Neural progenitor cell (in vitro differentiated cells): ENCODE results near the gene LRWD1. TPM values are rescaled to one million over a fixed set of nuclear protein-coding genes. Genes with fewer than 3 reads are reported as not detected.
"Not testable (repeated sequence)": the region's sequence is repeated elsewhere in the genome, so short reads cannot be mapped to it uniquely, and the experiment has no call there.

Experiments
- DNase-seq: peaks from one replicate; pipeline ENCODE4 v3.0.0-alpha.2; 2016; ENCODE audit warnings: low spot score
- H2AFZ ChIP-seq: fragments of 200-600 bp; sonication (generic); replicated peaks from 2 replicates; pipeline ENCODE4 v1.6.1; 2016; ENCODE audit warnings: antibody characterized with exemption
- H3F3A ChIP-seq: fragments of 200-600 bp; sonication (generic); 2 replicates; pipeline ENCODE4 v1.6.1; 2016; ENCODE audit warnings: antibody characterized with exemption, low read depth
- H3K27ac ChIP-seq: fragments of 200-600 bp; sonication (generic); 2 replicates; pipeline ENCODE4 v1.5.1; 2016; ENCODE audit warnings: mild to moderate bottlenecking
- H3K27me3 ChIP-seq: fragments of 200-600 bp; sonication (generic); 2 replicates; pipeline ENCODE4 v1.6.1; 2016; ENCODE audit warnings: mild to moderate bottlenecking, moderate library complexity
- H3K36me3 ChIP-seq: fragments of 200-600 bp; sonication (generic); 2 replicates; pipeline ENCODE4 v1.5.1; 2016
- H3K4me1 ChIP-seq: fragments of 200-600 bp; sonication (generic); 2 replicates; pipeline ENCODE4 v1.6.1; 2016; ENCODE audit warnings: mixed run types
- H3K4me2 ChIP-seq: fragments of 200-600 bp; sonication (generic); 2 replicates; pipeline ENCODE4 v1.6.1; 2016
- H3K4me3 ChIP-seq: fragments of 200-600 bp; sonication (generic); 2 replicates; pipeline ENCODE4 v1.5.1; 2016
- H3K79me2 ChIP-seq: fragments of 200-600 bp; sonication (generic); 2 replicates; pipeline ENCODE4 v1.6.1; 2016; ENCODE audit warnings: low read depth
- H3K9ac ChIP-seq: fragments of 200-600 bp; sonication (generic); 2 replicates; pipeline ENCODE4 v1.6.1; 2016
- H3K9me3 ChIP-seq: fragments of 200-600 bp; sonication (generic); 2 replicates; pipeline ENCODE4 v1.5.1; 2016; ENCODE audit warnings: low read depth
- H4K20me1 ChIP-seq: fragments of 200-600 bp; sonication (generic); 2 replicates; pipeline ENCODE4 v1.6.1; 2016; ENCODE audit warnings: low read depth
- H3K27ac Mint-ChIP-seq: 3 replicates; pipeline ENCODE4 v1.8.0; 2021; ENCODE audit warnings: mixed read lengths
- H3K27me3 Mint-ChIP-seq: 2 replicates; pipeline ENCODE4 v1.8.0; 2022; ENCODE audit warnings: low read depth, mild to moderate bottlenecking, inconsistent platforms, moderate library complexity, mixed read lengths; ENCODE audit not compliant: insufficient read depth
- H3K36me3 Mint-ChIP-seq: 3 replicates; pipeline ENCODE4 v1.8.0; 2021; ENCODE audit warnings: mixed read lengths
- H3K4me1 Mint-ChIP-seq: 3 replicates; pipeline ENCODE4 v1.8.0; 2021; ENCODE audit warnings: mixed read lengths
- H3K4me3 Mint-ChIP-seq: 3 replicates; pipeline ENCODE4 v1.8.0; 2021; ENCODE audit warnings: mild to moderate bottlenecking, moderate library complexity, mixed read lengths
- H3K9me3 Mint-ChIP-seq: 3 replicates; pipeline ENCODE4 v1.8.0; 2020; ENCODE audit warnings: mixed read lengths
- total RNA-seq: library from RNA; depleted of rRNA; stranded (reverse); fragments of >200 nt; gene quantifications from 2 replicates; pipeline ENCODE4 v1.2.3, GENCODE V29; 2015; ENCODE audit warnings: low replicate concordance

The LRWD1 gene
- total RNA-seq, 1 donor from 2014 or later, result 16.9 TPM

GRCh38 chr7:102493220-102493935 is 28.6 kb downstream of the LRWD1 start:
- H3K36me3 Mint-ChIP-seq, H2AFZ ChIP-seq, H3K36me3 ChIP-seq, H3K9me3 ChIP-seq, H3K27me3 ChIP-seq, H3K4me2 ChIP-seq, H3K9me3 Mint-ChIP-seq, H3K4me3 ChIP-seq, H3K27ac Mint-ChIP-seq, H3K4me1 Mint-ChIP-seq, H3K4me1 ChIP-seq, H3F3A ChIP-seq, H3K9ac ChIP-seq, H3K27me3 Mint-ChIP-seq, DNase-seq, H3K27ac ChIP-seq, H3K79me2 ChIP-seq, H4K20me1 ChIP-seq, H3K4me3 Mint-ChIP-seq: not testable (repeated sequence)

- H3K27me3 Mint-ChIP-seq, H3K27ac Mint-ChIP-seq, H3K4me3 ChIP-seq, H4K20me1 ChIP-seq, H2AFZ ChIP-seq, H3K4me3 Mint-ChIP-seq, DNase-seq, H3K4me1 Mint-ChIP-seq, H3K9ac ChIP-seq, H3K4me2 ChIP-seq, H3K36me3 ChIP-seq, H3K9me3 ChIP-seq, H3K9me3 Mint-ChIP-seq, H3F3A ChIP-seq, H3K27me3 ChIP-seq, H3K27ac ChIP-seq, H3K79me2 ChIP-seq, H3K36me3 Mint-ChIP-seq, H3K4me1 ChIP-seq: not testable (repeated sequence)
Observed at GRCh38 chr7:102494026-102494425, 29.2 kb downstream of the LRWD1 start.

- H3K27ac ChIP-seq, DNase-seq, H3K4me1 ChIP-seq, H3K36me3 ChIP-seq, H4K20me1 ChIP-seq, H3K36me3 Mint-ChIP-seq, H3K27ac Mint-ChIP-seq, H3K9ac ChIP-seq, H3K27me3 Mint-ChIP-seq, H3K27me3 ChIP-seq, H3F3A ChIP-seq, H3K4me3 ChIP-seq, H3K9me3 ChIP-seq, H3K4me1 Mint-ChIP-seq, H3K4me3 Mint-ChIP-seq, H3K9me3 Mint-ChIP-seq, H3K79me2 ChIP-seq, H2AFZ ChIP-seq, H3K4me2 ChIP-seq: not testable (repeated sequence)
Observed at GRCh38 chr7:102494473-102495149, 29.8 kb downstream of the LRWD1 start.

GRCh38 chr7:102496861-102497260 is 32.1 kb downstream of the LRWD1 start:
- H3K27ac ChIP-seq, H3K79me2 ChIP-seq, H3K27me3 Mint-ChIP-seq, H3K9ac ChIP-seq, H3K4me3 ChIP-seq, H3K4me1 Mint-ChIP-seq, H3K4me3 Mint-ChIP-seq, H3K36me3 Mint-ChIP-seq, H3K36me3 ChIP-seq, H3K9me3 Mint-ChIP-seq, DNase-seq, H3K9me3 ChIP-seq, H3F3A ChIP-seq, H3K4me1 ChIP-seq, H2AFZ ChIP-seq, H3K4me2 ChIP-seq, H4K20me1 ChIP-seq, H3K27ac Mint-ChIP-seq, H3K27me3 ChIP-seq: not testable (repeated sequence)

GRCh38 chr7:102497308-102497707 is 32.5 kb downstream of the LRWD1 start:
- H3K27ac Mint-ChIP-seq, H3K27ac ChIP-seq, H3K4me3 Mint-ChIP-seq, DNase-seq, H3K27me3 Mint-ChIP-seq, H2AFZ ChIP-seq, H3K36me3 ChIP-seq, H3K36me3 Mint-ChIP-seq, H3K4me1 ChIP-seq, H3K79me2 ChIP-seq, H3K4me3 ChIP-seq, H3K9me3 ChIP-seq, H4K20me1 ChIP-seq, H3K4me1 Mint-ChIP-seq, H3F3A ChIP-seq, H3K4me2 ChIP-seq, H3K9ac ChIP-seq, H3K9me3 Mint-ChIP-seq, H3K27me3 ChIP-seq: not testable (repeated sequence)

- H3K36me3 Mint-ChIP-seq, H3K4me2 ChIP-seq, H3K36me3 ChIP-seq, DNase-seq, H4K20me1 ChIP-seq, H3F3A ChIP-seq, H3K9me3 Mint-ChIP-seq, H3K4me1 Mint-ChIP-seq, H3K4me3 Mint-ChIP-seq, H3K4me1 ChIP-seq, H3K4me3 ChIP-seq, H3K27ac Mint-ChIP-seq, H3K27me3 Mint-ChIP-seq, H2AFZ ChIP-seq, H3K9ac ChIP-seq, H3K9me3 ChIP-seq, H3K79me2 ChIP-seq, H3K27ac ChIP-seq, H3K27me3 ChIP-seq: not testable (repeated sequence)
Observed at GRCh38 chr7:102498321-102498720, 33.5 kb downstream of the LRWD1 start.

GRCh38 chr7:102503141-102503540 is 38.4 kb downstream of the LRWD1 start:
- not testable (repeated sequence) for H4K20me1 ChIP-seq, H3K9me3 ChIP-seq, H3K4me3 ChIP-seq, H3K9ac ChIP-seq, H3K27me3 Mint-ChIP-seq, H3K79me2 ChIP-seq, H3K9me3 Mint-ChIP-seq, H3K27me3 ChIP-seq, H3K36me3 ChIP-seq, H2AFZ ChIP-seq, H3K27ac ChIP-seq, H3K36me3 Mint-ChIP-seq, H3K4me1 Mint-ChIP-seq, H3K4me2 ChIP-seq, H3K4me3 Mint-ChIP-seq, H3K27ac Mint-ChIP-seq, DNase-seq, H3F3A ChIP-seq, H3K4me1 ChIP-seq

- H3K4me2 ChIP-seq, H3K9ac ChIP-seq, H3K9me3 ChIP-seq, H3K4me1 Mint-ChIP-seq, H3F3A ChIP-seq, H3K36me3 ChIP-seq, H3K27me3 ChIP-seq, H3K4me3 ChIP-seq, H4K20me1 ChIP-seq, H3K36me3 Mint-ChIP-seq, DNase-seq, H3K79me2 ChIP-seq, H2AFZ ChIP-seq, H3K4me3 Mint-ChIP-seq, H3K27ac ChIP-seq, H3K4me1 ChIP-seq, H3K27me3 Mint-ChIP-seq, H3K9me3 Mint-ChIP-seq, H3K27ac Mint-ChIP-seq: not testable (repeated sequence)
Observed at GRCh38 chr7:102505298-102506185, 40.8 kb downstream of the LRWD1 start.
